A549 (cell line): ENCODE measurements around the gene PLXNA1. TPM values are rescaled to one million over a fixed set of nuclear protein-coding genes. Genes with fewer than 3 reads are reported as not detected.

Source experiments
- ATAC-seq, 2 experiments: fragments of 200-7000 bp in 1 of 2; fragments of >200 bp in 1 of 2; cut with Nextera tagmentation in 1 of 2; cut with Tn5 transposase in 1 of 2; 3 replicates each; pipeline versions ENCODE4 v1.8.0 to v1.9.1; 2018 to 2020; ENCODE audit warnings: mild to moderate bottlenecking in 1 of 2, moderate library complexity in 1 of 2
- CTCF ChIA-PET: fragments of 300-600 bp; sonication (Branson Sonifier 250); formaldehyde crosslinking; extraction: SDS; loops from one replicate; lab custom pipeline; 2021; ENCODE audit warnings: antibody characterized with exemption, inconsistent platforms; lab: Yijun Ruan, JAX
- POLR2A ChIA-PET: fragments of 350-600 bp; formaldehyde crosslinking; extraction: SDS; loops from one replicate; lab custom pipeline; 2021; ENCODE audit warnings: antibody characterized with exemption, inconsistent platforms; lab: Yijun Ruan, JAX
- DNase-seq, 2 experiments: peaks; one replicate each; pipeline versions ENCODE4 v3.0.0 to v3.0.0-alpha.2; 2011 to 2016; ENCODE audit warnings: low read depth in 1 of 2, low spot score in 1 of 2
- FAIRE-seq: peaks from 2 replicates; lab custom pipeline; 2011; peaks lifted over from hg19 to GRCh38; lab: Jason Lieb, UNC
- H3K27ac ChIP-seq, 2 experiments: fragments of >200 bp; sonication (Bioruptor Twin); formaldehyde crosslinking; 3 replicates each; pipeline ENCODE4 v1.5.1; 2016 to 2017
- H3K4me1 ChIP-seq: fragments of >200 bp; sonication (Bioruptor Twin); formaldehyde crosslinking; 3 replicates; pipeline ENCODE4 v1.6.1; 2016
- H3K4me2 ChIP-seq: fragments of >200 bp; sonication (Bioruptor Twin); formaldehyde crosslinking; 3 replicates; pipeline ENCODE4 v1.6.1; 2016
- H3K4me3 ChIP-seq: fragments of >200 bp; sonication (Bioruptor Twin); formaldehyde crosslinking; 3 replicates; pipeline ENCODE4 v1.5.1; 2016
- H3K9me3 ChIP-seq: fragments of >200 bp; sonication (Bioruptor Twin); formaldehyde crosslinking; 3 replicates; pipeline ENCODE4 v1.6.1; 2016
- CEBPB ChIP-seq, 2 experiments: fragments of >200 bp in 1 of 2; sonication (Bioruptor Twin) in 1 of 2; formaldehyde crosslinking in 1 of 2; IDR thresholded peaks; 2 replicates each; pipeline ENCODE4 v1.6.1; 2012 to 2016
- CHD4 ChIP-seq: fragments of 200-600 bp; sonication (generic); IDR thresholded peaks from 2 replicates; pipeline ENCODE4 v1.6.1; 2016; ENCODE audit warnings: antibody characterized with exemption, mild to moderate bottlenecking, borderline replicate concordance
- EHF ChIP-seq: fragments of 250-450 bp; sonication (Bioruptor Pico); IDR thresholded peaks from 2 replicates; pipeline ENCODE4 v1.5.0; 2020; ENCODE audit warnings: mild to moderate bottlenecking
- EHMT2 ChIP-seq: fragments of 200-600 bp; sonication (generic); IDR thresholded peaks from 2 replicates; pipeline ENCODE4 v1.6.1; 2016; ENCODE audit warnings: antibody characterized with exemption, low read depth, mild to moderate bottlenecking, moderate library complexity
- EP300 ChIP-seq, 2 experiments: fragments of >200 bp; sonication (Bioruptor Twin); formaldehyde crosslinking; IDR thresholded peaks; 2 replicates in 1 of 2; 3 replicates in 1 of 2; pipeline ENCODE4 v1.6.1; 2016 to 2017
- FOSL2 ChIP-seq, 2 experiments: fragments of 450-650 bp in 1 of 2; fragments of >200 bp in 1 of 2; sonication (Bioruptor Twin) in 1 of 2; formaldehyde crosslinking; IDR thresholded peaks; 2 replicates each; pipeline versions ENCODE4 v1.5.0 to v1.6.1; 2016 to 2020; ENCODE audit warnings: mild to moderate bottlenecking in 1 of 2, moderate library complexity in 1 of 2
- HDAC2 ChIP-seq: fragments of 200-600 bp; sonication (generic); IDR thresholded peaks from 2 replicates; pipeline ENCODE4 v1.6.1; 2016
- HEYL ChIP-seq: fragments of 250-450 bp; sonication (Bioruptor Pico); IDR thresholded peaks from 2 replicates; pipeline ENCODE4 v1.8.0; 2021; ENCODE audit warnings: mild to moderate bottlenecking, moderate library complexity
- HOXA7 ChIP-seq: fragments of 250-450 bp; sonication (Bioruptor Pico); IDR thresholded peaks from 2 replicates; pipeline ENCODE4 v1.5.0; 2020; ENCODE audit warnings: mild to moderate bottlenecking, moderate library complexity
- HOXB13 ChIP-seq: fragments of 250-450 bp; sonication (Bioruptor Pico); IDR thresholded peaks from 2 replicates; pipeline ENCODE4 v1.5.0; 2020; ENCODE audit warnings: low read depth, mild to moderate bottlenecking, moderate library complexity
- JUN ChIP-seq, 2 experiments: fragments of >200 bp; sonication (Bioruptor Twin); formaldehyde crosslinking; IDR thresholded peaks; 2 replicates in 1 of 2; 3 replicates in 1 of 2; pipeline ENCODE4 v1.6.1; 2016 to 2017
- NPAS2 ChIP-seq: fragments of 250-450 bp; sonication (Bioruptor Pico); IDR thresholded peaks from 2 replicates; pipeline ENCODE4 v1.8.0; 2022; ENCODE audit warnings: mild to moderate bottlenecking, moderate library complexity, borderline replicate concordance
- NR3C1 ChIP-seq: fragments of >200 bp; sonication (Bioruptor Twin); formaldehyde crosslinking; IDR thresholded peaks from 3 replicates; pipeline ENCODE4 v1.6.1; 2017
- RFX5 ChIP-seq: fragments of 450-650 bp; IDR thresholded peaks from 2 replicates; pipeline ENCODE4 v1.7.1; 2014; ENCODE audit warnings: antibody characterized with exemption, mild to moderate bottlenecking, moderate library complexity
- RNF2 ChIP-seq: fragments of 200-600 bp; sonication (generic); IDR thresholded peaks from 2 replicates; pipeline ENCODE4 v1.6.1; 2016; ENCODE audit warnings: low read depth, mild to moderate bottlenecking, antibody characterized with exemption, moderate library complexity, borderline replicate concordance
- ZNF302 ChIP-seq: fragments of 250-450 bp; sonication (Bioruptor Pico); IDR thresholded peaks from 2 replicates; pipeline ENCODE4 v1.9.0; 2021; ENCODE audit warnings: inconsistent platforms, mild to moderate bottlenecking, moderate library complexity
- WGBS: methylation state at CpG from one replicate; pipeline ENCODE4 v1.1.6; 2017; ENCODE audit errors: missing lambda C conversion rate; 5-methylcytosine and 5-hydroxymethylcytosine counted together
- polyA plus RNA-seq, 4 experiments: library from polyadenylated mRNA; depleted of rRNA in 3 of 4; stranded (reverse); fragments of >200 nt; fragmentation: RNase III in 1 of 4; extraction: RNeasy Plus Mini Kit Qiagen cat#74134 plus additional on column Dnase treatment in 1 of 4; gene quantifications; 2 replicates in 3 of 4; 3 replicates in 1 of 4; pipeline ENCODE4 v1.2.3, GENCODE V29; 2011 to 2017
- TF ChIP-seq, protein P1 (sequence below): fragments of >200 bp; sonication (Bioruptor Twin); formaldehyde crosslinking; IDR thresholded peaks from 3 replicates; pipeline ENCODE4 v1.5.1; 2016
- TF ChIP-seq, protein P2 (sequence below): fragments of >200 bp; sonication (Bioruptor Twin); formaldehyde crosslinking; IDR thresholded peaks from 2 replicates; pipeline ENCODE4 v1.6.1; 2016
- TF ChIP-seq, protein P3 (sequence below): fragments of 250-450 bp; sonication (Bioruptor Pico); IDR thresholded peaks from 2 replicates; pipeline ENCODE4 v1.5.0; 2020; ENCODE audit warnings: low read depth, mild to moderate bottlenecking, moderate library complexity
- TF ChIP-seq, protein P4 (sequence below): fragments of 150-350 bp; IDR thresholded peaks from 2 replicates; pipeline ENCODE4 v1.6.1; 2014; ENCODE audit warnings: low read depth, mild to moderate bottlenecking, low read length
- TF ChIP-seq, protein P5 (sequence below): fragments of 450-650 bp; IDR thresholded peaks from 2 replicates; pipeline ENCODE4 v1.6.1; 2014; ENCODE audit warnings: antibody characterized with exemption

Gene PLXNA1
- polyA plus RNA-seq, 2 of the 4 experiments (the other 2 are of a cell fraction), result 9.1 to 16.3 TPM

DNA sequence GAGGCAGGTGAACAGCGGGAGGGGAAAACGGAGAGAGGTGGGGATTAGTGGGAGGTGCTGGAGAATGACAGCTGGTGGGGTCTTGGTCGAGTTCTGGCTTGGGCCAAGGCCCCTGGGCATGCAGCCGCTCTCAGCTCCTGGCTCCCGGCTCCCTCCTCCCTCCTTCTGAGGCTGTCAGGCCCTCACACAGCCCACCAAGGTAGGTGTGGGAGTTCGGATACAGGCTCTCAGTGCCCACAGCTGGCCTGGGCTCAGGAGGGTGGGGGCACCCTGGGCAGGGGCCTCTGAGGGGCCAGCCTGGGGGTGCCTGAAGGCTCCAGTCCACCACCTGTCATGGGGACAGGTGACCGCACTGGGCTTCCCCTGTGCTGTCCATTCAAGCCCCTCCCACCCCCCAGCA is 39.9 kb downstream of the PLXNA1 start:
- ATAC-seq, result no peak

DNA sequence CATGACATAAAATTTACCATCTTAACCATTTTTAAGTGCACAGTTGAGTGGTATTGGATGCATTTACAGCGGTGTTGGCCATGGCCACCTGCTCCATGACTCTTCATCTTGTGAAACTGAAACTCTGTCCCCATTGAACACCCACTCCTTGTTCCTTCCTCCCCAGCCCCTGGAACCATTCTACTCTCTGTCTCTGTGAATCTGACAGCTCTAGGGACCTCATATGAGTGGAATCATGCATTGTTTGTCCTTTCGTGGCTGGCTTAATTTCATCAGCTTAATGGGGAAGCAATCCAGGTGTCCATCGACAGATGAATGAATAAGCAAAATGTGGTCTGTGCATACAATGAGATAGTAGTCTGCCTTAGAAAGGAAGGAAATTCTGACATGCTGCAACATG is 42.5 kb downstream of the PLXNA1 start:
- FAIRE-seq, result no peak
- CTCF ChIA-PET, result interaction anchor here (1.1 kb wide), 1 partner anchor 347 kb away, joined by 3 read pairs; no protein-coding TSS in a partner anchor

More for the DNA sequence above, 39.9 kb downstream of the PLXNA1 start:
- Histone ChIP-seq H3K4me2 (no peak overlapping the region), H3K9me3 (no peaks in the 10 kb centered on the region), H3K27ac (no peak overlapping the region), H3K4me3 (no peak overlapping the region), H3K4me1 (no peaks in the 10 kb centered on the region)
- DNase-seq, result no peak
- CTCF ChIA-PET, result no interaction called here
- TF ChIP-seq HEYL (CRISPR knock-in tag) (no peak), RNF2 (no peak), EP300 (IDR thresholded peaks at IDR 0.05) (no peak), HOXB13 (CRISPR knock-in tag) (no peak)
- POLR2A ChIA-PET, result no interaction called here
- 98% methylated on average over 5 of the region's 7 CpGs for WGBS
- FAIRE-seq, result no peak

DNA sequence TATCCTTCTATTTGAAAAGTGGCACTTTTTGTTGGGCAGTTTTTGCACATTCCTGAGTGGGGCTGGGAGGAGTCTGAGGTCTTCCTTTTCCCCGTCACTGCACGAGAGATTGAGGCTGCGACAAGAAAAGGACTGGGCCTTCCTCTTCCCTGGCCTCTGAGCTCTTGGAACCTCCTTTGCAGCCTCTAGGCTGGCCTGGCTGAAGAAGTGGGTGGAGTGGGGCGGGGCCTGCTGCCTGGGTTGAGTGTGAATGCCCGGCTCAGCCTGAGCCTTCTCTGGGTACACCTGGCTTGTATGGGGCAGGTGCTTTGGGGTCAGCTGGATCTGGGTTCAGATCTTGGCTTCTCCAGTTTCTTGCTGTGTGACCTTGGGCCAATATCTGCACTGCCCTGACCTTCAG is 43.1 kb downstream of the PLXNA1 start:
- Histone ChIP-seq H3K27ac (no peak overlapping the region), H3K9me3 (no peaks in the 10 kb centered on the region), H3K4me2 (no peak overlapping the region)
- FAIRE-seq, result no peak
- WGBS, result 100% methylated on average over 4 of the region's 5 CpGs
- ATAC-seq, result no peak
- DNase-seq, result no peak
- TF ChIP-seq CEBPB (IDR thresholded peaks at IDR 0.05) (no peak), RFX5 (no peak), HDAC2 (no peak), ZNF302 (CRISPR knock-in tag) (no peak), FOSL2 (IDR thresholded peaks at IDR 0.05) (no peak), FOSL2 (CRISPR knock-in tag; IDR thresholded peaks at IDR 0.05) (no peak), HOXA7 (CRISPR knock-in tag) (no peak), NPAS2 (no peak), CHD4 (no peak), HOXB13 (CRISPR knock-in tag) (no peak), JUN (IDR thresholded peaks at IDR 0.05) (no peak)
- TF ChIP-seq, protein P1, sequence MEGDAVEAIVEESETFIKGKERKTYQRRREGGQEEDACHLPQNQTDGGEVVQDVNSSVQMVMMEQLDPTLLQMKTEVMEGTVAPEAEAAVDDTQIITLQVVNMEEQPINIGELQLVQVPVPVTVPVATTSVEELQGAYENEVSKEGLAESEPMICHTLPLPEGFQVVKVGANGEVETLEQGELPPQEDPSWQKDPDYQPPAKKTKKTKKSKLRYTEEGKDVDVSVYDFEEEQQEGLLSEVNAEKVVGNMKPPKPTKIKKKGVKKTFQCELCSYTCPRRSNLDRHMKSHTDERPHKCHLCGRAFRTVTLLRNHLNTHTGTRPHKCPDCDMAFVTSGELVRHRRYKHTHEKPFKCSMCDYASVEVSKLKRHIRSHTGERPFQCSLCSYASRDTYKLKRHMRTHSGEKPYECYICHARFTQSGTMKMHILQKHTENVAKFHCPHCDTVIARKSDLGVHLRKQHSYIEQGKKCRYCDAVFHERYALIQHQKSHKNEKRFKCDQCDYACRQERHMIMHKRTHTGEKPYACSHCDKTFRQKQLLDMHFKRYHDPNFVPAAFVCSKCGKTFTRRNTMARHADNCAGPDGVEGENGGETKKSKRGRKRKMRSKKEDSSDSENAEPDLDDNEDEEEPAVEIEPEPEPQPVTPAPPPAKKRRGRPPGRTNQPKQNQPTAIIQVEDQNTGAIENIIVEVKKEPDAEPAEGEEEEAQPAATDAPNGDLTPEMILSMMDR, result no peak
- TF ChIP-seq, protein P2, sequence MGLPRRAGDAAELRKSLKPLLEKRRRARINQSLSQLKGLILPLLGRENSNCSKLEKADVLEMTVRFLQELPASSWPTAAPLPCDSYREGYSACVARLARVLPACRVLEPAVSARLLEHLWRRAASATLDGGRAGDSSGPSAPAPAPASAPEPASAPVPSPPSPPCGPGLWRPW, result no peak
- TF ChIP-seq, protein P3, sequence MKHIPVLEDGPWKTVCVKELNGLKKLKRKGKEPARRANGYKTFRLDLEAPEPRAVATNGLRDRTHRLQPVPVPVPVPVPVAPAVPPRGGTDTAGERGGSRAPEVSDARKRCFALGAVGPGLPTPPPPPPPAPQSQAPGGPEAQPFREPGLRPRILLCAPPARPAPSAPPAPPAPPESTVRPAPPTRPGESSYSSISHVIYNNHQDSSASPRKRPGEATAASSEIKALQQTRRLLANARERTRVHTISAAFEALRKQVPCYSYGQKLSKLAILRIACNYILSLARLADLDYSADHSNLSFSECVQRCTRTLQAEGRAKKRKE (CRISPR knock-in tag), result no peak
- TF ChIP-seq, protein P4, sequence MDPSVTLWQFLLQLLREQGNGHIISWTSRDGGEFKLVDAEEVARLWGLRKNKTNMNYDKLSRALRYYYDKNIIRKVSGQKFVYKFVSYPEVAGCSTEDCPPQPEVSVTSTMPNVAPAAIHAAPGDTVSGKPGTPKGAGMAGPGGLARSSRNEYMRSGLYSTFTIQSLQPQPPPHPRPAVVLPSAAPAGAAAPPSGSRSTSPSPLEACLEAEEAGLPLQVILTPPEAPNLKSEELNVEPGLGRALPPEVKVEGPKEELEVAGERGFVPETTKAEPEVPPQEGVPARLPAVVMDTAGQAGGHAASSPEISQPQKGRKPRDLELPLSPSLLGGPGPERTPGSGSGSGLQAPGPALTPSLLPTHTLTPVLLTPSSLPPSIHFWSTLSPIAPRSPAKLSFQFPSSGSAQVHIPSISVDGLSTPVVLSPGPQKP, result no peak
- TF ChIP-seq, all 56 proteins: peak for 0
- ChIA-PET POLR2A (no interaction called here), CTCF (interaction anchor here (0.6 kb wide), 1 partner anchor 44 kb away, joined by 3 read pairs; no protein-coding TSS in a partner anchor)
- H3K4me3 ChIP-seq, result no peak overlapping the region
- H3K4me1 ChIP-seq, result no peaks in the 10 kb centered on the region

More for the DNA sequence above, 42.5 kb downstream of the PLXNA1 start:
- Histone ChIP-seq H3K4me2 (no peak overlapping the region), H3K4me3 (no peak overlapping the region), H3K4me1 (no peaks in the 10 kb centered on the region), H3K27ac (no peak overlapping the region), H3K9me3 (no peaks in the 10 kb centered on the region)
- 73% methylated on average over 3 of the region's 3 CpGs for WGBS
- TF ChIP-seq NR3C1 (no peak), RFX5 (no peak), EHF (CRISPR knock-in tag) (no peak), EHMT2 (no peak)
- TF ChIP-seq, protein P5, sequence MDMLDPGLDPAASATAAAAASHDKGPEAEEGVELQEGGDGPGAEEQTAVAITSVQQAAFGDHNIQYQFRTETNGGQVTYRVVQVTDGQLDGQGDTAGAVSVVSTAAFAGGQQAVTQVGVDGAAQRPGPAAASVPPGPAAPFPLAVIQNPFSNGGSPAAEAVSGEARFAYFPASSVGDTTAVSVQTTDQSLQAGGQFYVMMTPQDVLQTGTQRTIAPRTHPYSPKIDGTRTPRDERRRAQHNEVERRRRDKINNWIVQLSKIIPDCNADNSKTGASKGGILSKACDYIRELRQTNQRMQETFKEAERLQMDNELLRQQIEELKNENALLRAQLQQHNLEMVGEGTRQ, result no peak
- no peak for DNase-seq
- POLR2A ChIA-PET, result no interaction called here
- no peak for ATAC-seq
